PC-3 (cell line): ENCODE data around the gene RIMS4. TPM values are rescaled to one million over a fixed set of nuclear protein-coding genes. Genes with fewer than 3 reads are reported as not detected.

Source experiments
- ATAC-seq: fragments of 200-7000 bp; cut with Tn5 transposase; 2 replicates; pipeline ENCODE4 v1.9.1; 2020; ENCODE audit warnings: mild to moderate bottlenecking, moderate library complexity
- BruUV-seq: library from RNA; stranded (reverse); fragments of 400-500 nt; replicated peaks from 2 replicates; lab custom pipeline; 2021; lab: Mats Ljungman, UMichigan
- CTCF ChIA-PET: fragments of 300-600 bp; sonication (Branson Sonifier 250); formaldehyde crosslinking; loops from one replicate; lab custom pipeline; 2022; ENCODE audit warnings: antibody characterized with exemption; lab: Charles Lee
- POLR2A ChIA-PET: fragments of 300-600 bp; sonication (Branson Sonifier 250); formaldehyde crosslinking; loops from one replicate; lab custom pipeline; 2022; ENCODE audit warnings: antibody characterized with exemption; ENCODE audit not compliant: unreplicated experiment; lab: Charles Lee
- DNase-seq: peaks from one replicate; pipeline ENCODE4 v3.0.0-alpha.2; 2015
- H2AFZ ChIP-seq: fragments of 300-600 bp; sonication (generic); 2 replicates; pipeline ENCODE4 v1.6.0; 2016; ENCODE audit warnings: antibody characterized with exemption, low read length
- H3F3A ChIP-seq: fragments of 300-600 bp; sonication (generic); one replicate; pipeline ENCODE4 v1.6.0; 2017; ENCODE audit warnings: antibody characterized with exemption, low read length, control low read depth, mild to moderate bottlenecking; ENCODE audit not compliant: unreplicated experiment
- H3K27ac ChIP-seq: fragments of 300-600 bp; sonication (generic); 2 replicates; pipeline ENCODE4 v1.5.1; 2016; ENCODE audit warnings: mild to moderate bottlenecking, low read length
- H3K27me3 ChIP-seq: fragments of 300-600 bp; sonication (generic); 2 replicates; pipeline ENCODE4 v1.6.1; 2016; ENCODE audit warnings: low read length, mixed read lengths
- H3K36me3 ChIP-seq: fragments of 300-600 bp; sonication (generic); 2 replicates; pipeline ENCODE4 v1.6.1; 2016; ENCODE audit warnings: low read depth, mixed run types, low read length, mixed read lengths
- H3K4me1 ChIP-seq: fragments of 300-600 bp; sonication (generic); 2 replicates; pipeline ENCODE4 v1.5.1; 2016; ENCODE audit warnings: low read length; ENCODE audit not compliant: insufficient read depth
- H3K4me2 ChIP-seq: fragments of 300-600 bp; sonication (generic); 2 replicates; pipeline ENCODE4 v1.6.0; 2016; ENCODE audit warnings: low read length
- H3K4me3 ChIP-seq: fragments of 300-600 bp; sonication (generic); 2 replicates; pipeline ENCODE4 v1.5.1; 2016; ENCODE audit warnings: mild to moderate bottlenecking, low read length, mixed read lengths
- H3K79me2 ChIP-seq: fragments of 300-600 bp; sonication (generic); 2 replicates; pipeline ENCODE4 v1.6.1; 2017; ENCODE audit warnings: low read length, mixed read lengths
- H3K9ac ChIP-seq: fragments of 300-600 bp; sonication (generic); 2 replicates; pipeline ENCODE4 v1.6.0; 2016; ENCODE audit warnings: mild to moderate bottlenecking, low read length
- H3K9me2 ChIP-seq: fragments of 300-600 bp; sonication (generic); replicated peaks from 2 replicates; pipeline ENCODE4 v1.6.1; 2016; ENCODE audit warnings: mixed run types, low read length, mixed read lengths
- H3K9me3 ChIP-seq: fragments of 300-600 bp; sonication (generic); 2 replicates; pipeline ENCODE4 v1.6.1; 2016; ENCODE audit warnings: low read length, mixed read lengths
- H4K20me1 ChIP-seq: fragments of 300-600 bp; sonication (generic); 2 replicates; pipeline ENCODE4 v1.6.1; 2016; ENCODE audit warnings: low read length, mixed read lengths
- CTCF ChIP-seq: fragments of 300-600 bp; sonication (generic); conservative IDR thresholded peaks from 2 replicates; pipeline ENCODE4 v1.5.1; 2017; ENCODE audit warnings: antibody characterized with exemption, low read depth, mild to moderate bottlenecking, low read length
- EZH2 ChIP-seq: fragments of 300-600 bp; sonication (generic); IDR thresholded peaks from one replicate; pipeline ENCODE4 v1.6.1; 2017; ENCODE audit warnings: antibody characterized with exemption, mild to moderate bottlenecking, low read length; ENCODE audit not compliant: unreplicated experiment
- EZH2phosphoT487 ChIP-seq: fragments of 300-600 bp; sonication (generic); IDR thresholded peaks from 2 replicates; pipeline ENCODE4 v1.6.1; 2018; ENCODE audit warnings: mild to moderate bottlenecking, antibody characterized with exemption, low read length, borderline replicate concordance
- intact Hi-C: fragments of 100-400 bp; cut with micrococcal nuclease; formaldehyde crosslinking; loops from 2 replicates; pipeline ENCODE4 v1.9.0; 2023
- total RNA-seq: library from RNA; depleted of rRNA; stranded (reverse); fragments of >200 nt; gene quantifications from 2 replicates; pipeline ENCODE4 v1.2.3, GENCODE V29; 2014

Gene RIMS4
- total RNA-seq, 1 experiment from 2014 or later, result 0.04 TPM

DNA sequence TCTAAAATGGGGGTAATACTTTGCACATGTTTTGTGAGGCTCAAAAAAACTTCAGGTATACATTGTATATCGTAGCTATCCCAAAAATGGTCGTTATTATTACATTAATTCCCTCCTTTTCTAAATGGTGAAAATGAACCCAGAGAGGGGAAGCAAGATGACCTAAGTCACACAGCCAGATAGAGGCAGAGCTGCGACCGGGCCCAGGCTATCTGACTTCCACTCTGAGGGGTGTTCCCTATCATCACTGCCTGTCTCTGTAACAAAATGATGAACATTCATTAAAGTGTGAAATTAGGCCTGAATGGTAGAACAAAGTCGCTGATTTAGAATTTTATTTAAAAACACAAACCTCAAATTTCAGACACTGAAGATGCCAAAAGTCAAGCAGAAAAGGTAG, 29.1 kb upstream of the RIMS4 start:
- DNase-seq (no peak), ATAC-seq (no peak)
- no peak for TF ChIP-seq EZH2phosphoT487
- no peak for TF ChIP-seq EZH2
- no peak for TF ChIP-seq CTCF
- no peak overlapping the region for H2AFZ ChIP-seq
- no peak overlapping the region for H3K27ac ChIP-seq
- intact Hi-C loops, result no loop called here
- no peaks in the 10 kb centered on the region for H3K9me3 ChIP-seq
- CTCF ChIA-PET, result no interaction called here
- no peaks in the 10 kb centered on the region for H3K9me2 ChIP-seq
- H3K36me3 ChIP-seq, result no peaks in the 10 kb centered on the region
- no peaks in the 10 kb centered on the region for H3K79me2 ChIP-seq
- no peaks in the 10 kb centered on the region for H3F3A ChIP-seq
- H3K4me3 ChIP-seq, result no peak overlapping the region
- peaks cover 89% of the 10 kb centered on the region for H3K27me3 ChIP-seq
- no peaks in the 10 kb centered on the region for H3K4me1 ChIP-seq
- no peak overlapping the region for H3K4me2 ChIP-seq
- BruUV-seq, result no TSS peak
- H3K9ac ChIP-seq, result no peak overlapping the region
- no peaks in the 10 kb centered on the region for H4K20me1 ChIP-seq
- POLR2A ChIA-PET, result no interaction called here

GRCh38 chr20:44838521-44838920, 28.2 kb upstream of the RIMS4 start:
- BruUV-seq, result no TSS peak
- Histone ChIP-seq H4K20me1 (no peaks in the 10 kb centered on the region), H3F3A (no peaks in the 10 kb centered on the region), H3K9me3 (no peaks in the 10 kb centered on the region), H2AFZ (no peak overlapping the region), H3K36me3 (no peaks in the 10 kb centered on the region), H3K4me2 (no peak overlapping the region), H3K9ac (no peak overlapping the region), H3K9me2 (no peaks in the 10 kb centered on the region), H3K27me3 (peaks cover 88% of the 10 kb centered on the region), H3K27ac (no peak overlapping the region), H3K4me3 (no peak overlapping the region), H3K79me2 (no peaks in the 10 kb centered on the region), H3K4me1 (no peaks in the 10 kb centered on the region)
- ATAC-seq (no peak), DNase-seq (no peak)
- ChIA-PET POLR2A (no interaction called here), CTCF (no interaction called here)
- intact Hi-C loops, result no loop called here
- TF ChIP-seq EZH2 (no peak), EZH2phosphoT487 (no peak), CTCF (no peak)

DNA sequence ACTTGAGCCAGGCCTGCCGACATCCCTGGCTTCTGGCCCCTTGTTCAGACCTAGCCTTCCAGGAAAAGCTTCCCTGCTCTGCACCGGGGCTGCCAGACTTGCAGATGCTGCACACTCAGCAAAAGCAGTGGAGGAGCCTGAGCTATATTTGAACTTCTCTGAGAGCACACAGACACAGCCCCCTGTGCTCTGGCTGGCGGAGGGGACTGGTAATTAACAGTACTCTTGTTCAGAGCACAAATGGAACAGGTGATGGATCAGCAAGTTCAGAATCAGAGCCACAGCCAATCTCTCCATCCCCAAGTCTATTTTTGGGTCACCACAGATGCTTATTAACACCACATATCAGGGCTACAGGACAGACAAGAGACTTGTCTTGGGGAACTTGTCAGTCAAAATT, 27.6 kb upstream of the RIMS4 start:
- CTCF ChIA-PET, result no interaction called here

More for the DNA sequence above, 27.6 kb upstream of the RIMS4 start:
- no peaks in the 10 kb centered on the region for H3F3A ChIP-seq
- no peaks in the 10 kb centered on the region for H3K79me2 ChIP-seq
- no peaks in the 10 kb centered on the region for H3K4me1 ChIP-seq
- DNase-seq (no peak), ATAC-seq (no peak)
- no peaks in the 10 kb centered on the region for H4K20me1 ChIP-seq
- BruUV-seq, result no TSS peak
- peaks cover 86% of the 10 kb centered on the region for H3K27me3 ChIP-seq
- no peaks in the 10 kb centered on the region for H3K36me3 ChIP-seq
- no peak overlapping the region for H3K4me3 ChIP-seq
- no peak overlapping the region for H3K9ac ChIP-seq
- intact Hi-C loops, result no loop called here
- no peak overlapping the region for H3K27ac ChIP-seq
- no peaks in the 10 kb centered on the region for H3K9me3 ChIP-seq
- no peak overlapping the region for H2AFZ ChIP-seq
- no peak overlapping the region for H3K4me2 ChIP-seq
- TF ChIP-seq EZH2 (no peak), CTCF (no peak), EZH2phosphoT487 (no peak)
- POLR2A ChIA-PET, result no interaction called here
- no peaks in the 10 kb centered on the region for H3K9me2 ChIP-seq
